GM08714 (cell line): ENCODE measurements around the gene KLHDC2.
"Not testable (repeated sequence)": the region's sequence is repeated elsewhere in the genome, so short reads cannot be mapped to it uniquely, and the experiment has no call there.

Experiments used
- H3K4me3 ChIP-seq: fragments of 200-500 bp; sonication (Bioruptor generic); 2 replicates; pipeline ENCODE4 v1.5.1; 2014; ENCODE audit warnings: mild to moderate bottlenecking, low read length, inconsistent platforms
- ZNF274 ChIP-seq: IDR thresholded peaks from 2 replicates; pipeline ENCODE4 v1.6.1; 2012; ENCODE audit warnings: mild to moderate bottlenecking, low read depth, low read length

Gene KLHDC2

DNA sequence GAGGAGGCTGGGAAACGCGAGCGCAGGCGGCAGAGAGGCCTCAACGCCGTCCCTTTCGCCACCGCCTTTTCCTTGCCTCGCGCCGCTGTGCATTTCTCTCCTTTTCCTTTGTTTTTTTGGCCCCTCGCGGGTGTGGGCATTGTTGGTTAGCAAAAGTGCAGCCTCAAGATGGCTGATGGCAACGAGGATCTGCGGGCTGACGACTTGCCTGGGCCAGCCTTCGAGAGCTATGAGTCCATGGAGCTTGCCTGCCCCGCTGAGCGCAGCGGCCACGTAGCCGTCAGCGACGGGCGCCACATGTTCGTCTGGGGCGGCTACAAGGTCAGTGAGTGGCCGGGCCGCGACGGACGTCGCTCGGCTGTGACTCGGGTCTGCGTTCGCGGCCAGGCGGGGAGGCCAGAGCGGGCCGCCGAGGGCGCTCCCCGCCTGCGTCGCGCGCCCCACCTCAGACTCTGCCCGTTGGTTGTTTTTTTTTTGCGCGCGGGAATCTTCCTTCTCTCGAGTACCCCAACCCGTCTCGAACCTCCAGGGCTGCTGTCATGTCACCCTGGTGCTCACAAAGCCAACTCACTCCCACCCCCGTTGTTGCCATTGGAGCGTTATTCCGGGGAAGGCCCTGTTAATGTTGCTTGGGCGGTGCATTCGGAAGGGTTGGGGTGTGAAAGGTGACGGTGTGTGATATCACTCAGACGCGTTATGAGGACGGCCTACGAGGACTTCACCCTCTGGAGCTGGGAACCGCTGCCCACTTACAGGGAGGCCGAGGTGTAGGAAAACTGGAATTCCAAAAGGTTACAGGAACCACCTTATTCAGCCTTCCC lies 558 bp downstream of the KLHDC2 start:
- H3K4me3 ChIP-seq, result peak overlapping the region; percentile 78
- TF ChIP-seq ZNF274, result no peak

DNA sequence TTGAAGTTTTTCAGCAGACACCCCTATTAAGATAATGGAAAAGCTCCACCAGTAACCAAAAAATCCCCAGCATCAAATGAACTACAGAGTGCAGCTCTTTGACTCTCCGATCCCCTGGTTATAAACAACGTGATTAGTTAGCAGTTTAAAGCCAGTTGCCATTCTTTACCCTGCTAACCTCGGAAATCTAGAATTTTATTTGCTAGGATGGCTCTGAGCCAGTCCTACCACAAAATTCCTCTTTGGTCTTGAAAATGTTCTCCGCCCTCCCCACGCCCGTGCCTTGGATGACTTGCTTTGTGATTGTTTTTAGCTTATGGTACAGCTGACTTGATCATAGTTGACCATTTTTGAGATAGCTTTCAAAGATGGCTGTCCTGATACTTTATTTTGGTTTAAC lies 1.2 kb downstream of the KLHDC2 start:
- no peak for TF ChIP-seq ZNF274

DNA sequence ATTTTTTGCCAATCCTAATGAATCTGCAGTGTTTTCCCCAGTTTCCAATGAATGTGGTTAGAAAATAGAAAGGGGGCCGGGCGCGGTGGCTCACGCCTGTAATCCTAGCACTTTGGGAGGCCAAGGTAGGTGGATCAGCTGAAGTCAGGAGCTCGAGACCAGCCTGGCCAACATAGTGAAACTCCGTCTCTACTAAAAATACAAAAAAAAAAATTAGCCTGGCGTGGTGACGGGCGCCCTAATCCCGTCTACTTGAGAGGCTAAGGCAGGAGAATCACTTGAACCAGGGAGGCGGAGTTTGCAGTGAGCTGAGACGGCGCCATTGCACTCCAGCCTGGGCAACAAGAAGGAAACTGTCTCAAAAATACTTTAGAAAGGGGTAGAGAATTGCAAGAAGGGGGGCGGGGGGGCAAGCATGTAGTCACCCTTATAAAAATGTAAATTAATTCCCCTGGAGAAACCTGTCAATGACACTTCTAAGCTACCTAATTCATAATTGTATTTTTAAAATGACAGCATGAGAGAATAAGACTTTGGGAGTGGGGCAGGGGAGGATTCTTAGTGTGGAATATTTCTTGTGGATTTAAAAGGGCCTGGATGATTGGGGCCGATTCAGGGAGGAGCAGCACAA lies 1.7 kb downstream of the KLHDC2 start:
- peak overlapping the region; percentile 78 for H3K4me3 ChIP-seq
- no peak for TF ChIP-seq ZNF274

More for the DNA sequence above, 1.2 kb downstream of the KLHDC2 start:
- H3K4me3 ChIP-seq, result peak overlapping the region; percentile 78

DNA sequence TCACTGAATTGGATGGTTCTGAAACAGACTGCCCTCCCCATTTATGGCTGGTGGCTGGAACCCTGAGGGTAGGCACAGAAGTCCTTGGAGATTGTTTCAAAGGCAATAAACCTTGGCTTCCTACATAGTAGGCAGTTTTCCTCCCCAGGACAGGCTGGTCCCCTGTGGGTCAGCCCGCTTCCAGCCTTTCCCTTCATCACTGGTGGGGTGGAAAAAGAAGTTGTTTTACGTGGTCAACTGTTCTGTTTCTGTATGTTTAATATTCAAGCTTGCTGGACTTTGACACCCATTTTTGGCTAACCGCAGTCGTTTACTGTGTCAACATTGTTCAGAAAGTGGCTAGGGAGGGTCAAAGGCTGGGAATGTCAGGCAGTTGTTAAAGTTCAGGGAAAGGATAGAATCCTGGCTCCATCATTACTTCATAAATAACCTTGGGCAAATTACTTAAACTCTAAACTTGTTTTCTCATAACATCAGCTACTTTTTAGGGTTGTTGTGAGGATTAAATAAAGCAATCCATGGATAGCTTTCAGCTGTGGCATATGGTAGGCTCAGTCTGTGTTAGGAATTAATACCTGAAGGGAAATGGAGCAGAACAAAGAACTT lies 2.4 kb downstream of the KLHDC2 start:
- H3K4me3 ChIP-seq, result no peak overlapping the region; the same call in 1 of the 2 replicates

DNA sequence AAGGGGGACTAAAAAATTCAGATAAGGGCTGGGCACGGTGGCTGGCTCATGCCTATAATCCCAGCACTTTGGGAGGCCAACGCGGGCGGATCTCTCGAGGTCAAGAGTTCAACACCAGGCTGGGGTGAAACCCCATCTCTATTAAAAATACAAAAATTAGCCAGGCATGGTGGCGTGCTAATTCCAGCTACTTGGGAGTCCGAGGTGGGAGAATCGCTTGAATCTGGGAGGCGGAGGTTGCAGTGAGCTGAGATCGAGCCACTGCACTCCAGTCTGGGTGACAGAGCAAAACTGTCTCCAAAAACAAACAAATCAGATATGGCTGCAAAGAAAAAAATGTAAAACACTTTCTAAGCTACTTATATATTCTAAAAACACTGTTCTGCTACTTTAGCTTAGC lies 3.7 kb downstream of the KLHDC2 start:
- not testable (repeated sequence) for H3K4me3 ChIP-seq

More for the DNA sequence above, 2.4 kb downstream of the KLHDC2 start:
- TF ChIP-seq ZNF274, result no peak

DNA sequence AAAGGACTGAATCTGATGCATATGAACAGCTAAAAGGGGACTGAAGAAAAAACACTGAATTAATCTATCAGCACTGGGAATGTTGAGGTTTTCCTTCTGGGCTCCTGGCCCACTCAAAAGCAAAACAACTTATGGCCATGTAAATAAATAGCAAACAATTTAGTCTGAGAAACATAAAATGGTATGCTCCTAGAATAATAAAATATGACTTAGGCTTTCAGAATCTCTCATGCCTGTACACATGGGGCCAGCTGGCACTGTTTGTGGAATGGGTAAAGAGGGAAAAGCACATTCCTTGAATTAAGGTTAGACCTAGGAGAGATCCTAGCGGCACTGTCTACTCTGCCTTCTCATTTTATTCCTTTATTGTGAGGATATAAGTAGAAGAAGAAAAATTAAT lies 6.2 kb downstream of the KLHDC2 start:
- no peak overlapping the region for H3K4me3 ChIP-seq
- no peak for TF ChIP-seq ZNF274

DNA sequence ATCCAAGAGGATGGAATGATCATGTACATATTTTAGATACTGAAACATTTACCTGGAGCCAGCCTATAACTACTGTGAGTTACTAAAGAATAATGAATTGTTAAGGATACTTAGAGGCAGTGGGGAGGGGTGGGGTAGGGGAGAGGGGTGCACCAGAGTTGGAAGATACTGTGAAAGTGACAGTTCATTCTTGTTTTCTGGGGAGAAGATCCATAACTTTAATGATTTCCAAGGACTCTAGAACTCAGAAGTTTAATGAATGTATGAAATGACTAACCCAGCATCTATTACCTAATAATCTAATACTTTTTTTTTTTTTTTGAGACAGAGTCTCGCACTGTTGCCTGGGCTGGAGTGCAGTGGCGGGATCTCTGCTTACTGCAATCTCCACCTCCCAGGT lies 10.5 kb downstream of the KLHDC2 start:
- TF ChIP-seq ZNF274, result no peak
- no peak overlapping the region for H3K4me3 ChIP-seq

DNA sequence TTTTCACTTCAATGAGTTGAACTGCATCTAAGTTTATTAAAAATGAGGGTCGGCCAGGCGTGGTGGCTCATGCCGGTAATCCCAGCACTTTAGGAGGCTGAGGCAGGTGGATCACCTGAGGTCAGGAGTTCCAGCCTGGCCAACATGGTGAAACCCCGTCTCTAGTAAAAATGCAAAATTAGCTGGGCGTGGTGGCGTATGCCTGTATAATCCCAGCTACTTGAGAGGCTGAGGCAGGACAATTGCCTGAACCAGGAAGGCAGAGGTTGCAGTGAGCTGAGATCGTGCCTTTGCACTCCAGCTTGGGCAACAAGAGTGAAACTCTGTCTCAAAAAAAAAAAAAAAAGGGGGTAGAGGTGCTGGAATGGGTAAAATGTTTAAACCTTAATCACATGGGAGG lies 13.1 kb downstream of the KLHDC2 start:
- not testable (repeated sequence) for H3K4me3 ChIP-seq

DNA sequence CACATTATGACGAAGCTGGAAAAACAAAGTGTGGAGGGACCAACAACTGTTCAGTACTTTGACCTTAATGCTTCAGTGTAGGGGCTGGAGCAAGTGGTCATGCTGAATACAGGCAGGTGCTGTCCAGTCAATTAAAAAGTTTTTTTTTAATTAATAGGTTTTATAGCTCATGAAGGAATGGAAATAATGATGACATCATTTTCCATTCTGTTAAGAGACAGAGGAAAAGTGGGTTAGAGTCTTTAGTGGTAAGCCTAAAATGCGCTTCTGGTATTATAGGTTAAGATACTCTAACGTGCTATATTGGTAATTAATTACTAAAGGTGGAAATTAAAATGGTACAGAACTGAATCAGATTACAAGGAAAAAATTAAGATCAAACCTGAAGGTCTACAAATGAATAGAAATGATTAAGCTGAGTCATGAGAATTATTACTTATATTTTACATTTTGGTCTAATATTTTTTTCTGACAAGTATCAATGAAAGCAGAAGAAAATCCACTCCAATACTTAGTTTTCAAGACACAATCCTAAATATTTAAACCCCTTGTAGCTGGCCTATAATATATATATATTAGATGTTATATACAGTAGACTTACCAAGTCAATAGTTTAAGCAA lies 15.6 kb downstream of the KLHDC2 start:
- H3K4me3 ChIP-seq, result no peak overlapping the region
- TF ChIP-seq ZNF274, result no peak

DNA sequence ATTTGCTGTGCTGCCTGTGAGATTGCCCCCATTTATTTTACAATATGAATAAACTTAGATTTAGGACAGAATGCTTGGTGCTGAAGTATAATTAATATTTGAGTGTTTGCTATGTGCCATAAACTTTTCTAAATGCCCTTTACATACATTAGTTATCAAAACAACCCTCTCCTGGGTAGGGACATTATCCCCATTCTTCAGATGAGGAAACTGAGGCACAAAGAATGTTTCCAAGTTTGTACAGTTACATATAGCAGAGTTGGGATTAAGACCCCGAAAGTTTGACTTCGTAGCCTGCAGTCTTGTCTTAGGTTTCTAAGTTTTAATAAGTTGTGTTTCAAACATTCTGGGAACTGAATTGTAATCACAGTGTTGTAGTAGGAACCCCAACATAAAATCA lies 18.4 kb downstream of the KLHDC2 start:
- H3K4me3 ChIP-seq, result no peak overlapping the region
- no peak for TF ChIP-seq ZNF274

DNA sequence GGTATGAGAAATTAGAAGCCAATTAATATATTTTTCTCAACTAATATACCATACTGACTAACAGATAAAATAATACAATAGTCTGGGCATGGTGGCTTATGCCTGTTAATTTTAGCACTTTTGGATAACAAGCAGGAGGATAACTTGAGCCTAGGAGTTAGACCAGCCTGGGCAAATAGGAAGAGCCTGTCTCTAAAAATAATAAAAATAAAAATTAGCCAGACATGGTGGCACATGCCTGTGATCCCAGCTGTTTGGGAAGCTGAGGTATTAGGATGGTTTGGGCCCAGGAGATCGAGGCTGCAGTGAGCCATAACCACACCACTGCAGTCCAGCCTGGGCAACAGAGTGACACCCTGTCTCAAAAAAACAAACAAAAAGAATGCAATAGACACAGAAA lies 24.7 kb downstream of the KLHDC2 start:
- H3K4me3 ChIP-seq, result no peak overlapping the region

DNA sequence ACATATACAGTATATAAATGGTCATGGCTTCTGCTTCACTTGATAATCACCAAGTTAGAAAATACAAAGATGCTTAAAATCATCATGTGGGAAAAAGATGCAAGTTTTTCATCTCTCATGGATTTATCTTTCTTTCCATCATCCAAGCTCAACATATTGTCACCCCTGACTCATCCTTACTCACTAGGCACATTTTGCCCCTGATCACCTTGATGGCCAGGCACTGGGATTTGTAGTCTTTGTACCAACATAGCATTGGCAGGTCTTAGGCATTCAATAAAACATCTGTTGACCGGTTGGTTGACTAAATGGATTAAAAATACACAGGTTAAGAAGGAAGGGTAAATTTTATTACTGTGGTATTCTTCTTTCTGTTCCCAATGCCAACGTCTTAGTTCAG lies 28.1 kb downstream of the KLHDC2 start:
- TF ChIP-seq ZNF274, result no peak
- no peak overlapping the region for H3K4me3 ChIP-seq

More for the DNA sequence above, 24.7 kb downstream of the KLHDC2 start:
- TF ChIP-seq ZNF274, result no peak

DNA sequence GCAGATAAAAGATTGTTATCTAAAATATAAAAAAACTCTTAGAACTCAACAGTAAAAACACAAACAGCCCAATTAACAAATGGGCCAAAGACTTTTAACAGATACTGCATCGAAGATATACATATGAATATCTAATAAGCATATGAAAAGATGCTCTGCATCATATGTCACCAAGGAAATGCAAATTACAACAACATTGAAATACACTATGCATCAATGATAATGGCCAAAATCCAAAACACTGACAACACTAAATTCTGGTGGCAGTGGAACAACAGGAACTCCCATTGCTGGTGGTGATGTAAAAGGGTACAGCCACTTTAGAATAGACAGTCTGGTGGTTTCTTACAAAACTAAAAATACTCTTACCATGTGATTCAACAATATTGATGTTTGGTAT lies 40.8 kb downstream of the KLHDC2 start:
- no peak for TF ChIP-seq ZNF274
- H3K4me3 ChIP-seq, result no peak overlapping the region

DNA sequence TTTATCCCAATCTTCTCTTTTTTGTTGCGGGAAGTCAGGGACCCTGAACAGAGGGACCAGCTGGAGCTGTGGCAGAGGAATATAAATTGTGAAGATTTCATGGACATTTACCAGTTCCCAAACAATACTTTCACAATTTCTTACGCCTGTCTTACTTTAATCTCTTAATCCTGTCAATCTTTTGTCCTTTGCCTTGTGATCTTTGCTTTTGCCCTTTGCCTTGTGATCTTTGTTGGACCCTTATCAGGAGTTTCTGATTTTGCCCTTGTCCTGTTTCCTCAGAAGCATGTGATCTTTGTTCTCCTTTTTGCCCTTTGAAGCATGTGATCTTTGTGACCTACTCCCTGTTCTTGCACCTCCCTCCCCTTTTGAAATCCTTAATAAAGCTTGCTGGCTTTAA lies 48.2 kb downstream of the KLHDC2 start:
- H3K4me3 ChIP-seq, result not testable (repeated sequence)

DNA sequence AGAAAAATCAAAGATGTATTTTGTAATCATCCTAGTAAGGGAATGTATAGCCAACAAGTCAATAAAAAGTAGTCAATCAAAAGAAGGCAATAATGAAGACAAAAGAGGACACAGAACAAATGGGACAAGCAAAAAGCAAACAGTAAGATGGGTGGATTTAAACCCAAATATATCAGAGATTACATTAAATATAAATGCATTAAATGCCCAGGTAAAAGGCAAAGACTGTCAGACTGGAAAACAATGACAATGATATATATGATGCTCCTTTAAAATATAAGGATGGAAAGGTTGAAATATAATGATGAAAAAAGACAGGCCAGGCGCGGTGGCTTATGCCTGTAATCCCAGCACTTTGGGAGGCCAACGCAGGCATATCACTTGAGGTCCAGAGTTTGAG lies 48.9 kb downstream of the KLHDC2 start:
- no peak for TF ChIP-seq ZNF274
- no peak overlapping the region for H3K4me3 ChIP-seq

DNA sequence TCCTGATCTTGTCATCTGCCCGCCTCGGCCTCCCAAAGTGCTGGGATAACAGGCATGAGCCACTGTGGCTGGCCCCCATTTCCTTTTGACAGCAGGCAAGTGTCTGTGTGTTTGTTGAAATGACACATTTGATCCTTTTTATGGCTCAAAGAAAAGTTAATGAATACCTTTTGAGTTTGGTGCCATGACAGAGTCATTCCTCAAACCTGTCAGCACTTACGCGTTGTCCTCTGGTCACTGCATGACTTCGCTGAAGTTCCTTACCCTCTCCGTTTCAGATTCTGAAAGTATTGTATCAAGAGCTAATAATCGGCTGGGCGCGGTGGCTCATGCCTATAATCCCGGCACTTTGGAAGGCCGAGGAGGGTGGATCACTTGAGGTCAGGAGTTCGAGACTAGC lies 52.2 kb downstream of the KLHDC2 start:
- no peak for TF ChIP-seq ZNF274
- H3K4me3 ChIP-seq, result no peak overlapping the region
